HG03139 (cell line): ENCODE results near the gene TRIP12.
"Not testable (repeated sequence)": the region's sequence is repeated elsewhere in the genome, so short reads cannot be mapped to it uniquely, and the experiment has no call there.

Experiments
- ATAC-seq: cut with Tn5 transposase; IDR thresholded peaks from one replicate; pipeline ENCODE4 v1.9.1; 2021; ENCODE audit not compliant: unreplicated experiment

Gene TRIP12

GRCh38 chr2:229921892-229922448, at the start of gene TRIP12:
Gene TRIP12 (minus strand): TSS chr2:229922009. CDS start chr2:229880079, 41,930 bp downstream.
- ATAC-seq: peak; percentile 62

- no peak for ATAC-seq
These were observed 49.5 kb upstream of the TRIP12 start for GRCh38 chr2:229971298-229971790.

- ATAC-seq: no peak
These were observed 48.6 kb upstream of the TRIP12 start for GRCh38 chr2:229970406-229970805.

- no peak for ATAC-seq
These were observed 48.1 kb upstream of the TRIP12 start for GRCh38 chr2:229969921-229970320.

- not testable (repeated sequence) for ATAC-seq
These were observed 41.8 kb upstream of the TRIP12 start for GRCh38 chr2:229963596-229963995.

- no peak for ATAC-seq
These were observed 34.7 kb upstream of the TRIP12 start for GRCh38 chr2:229956491-229956890.

- ATAC-seq: no peak
These were observed 33.9 kb upstream of the TRIP12 start for GRCh38 chr2:229955663-229956062.

GRCh38 chr2:229952256-229952835, 30.5 kb upstream of the TRIP12 start:
- ATAC-seq: no peak

- no peak for ATAC-seq
These were observed 25.7 kb upstream of the TRIP12 start for GRCh38 chr2:229947544-229947943.

- no peak for ATAC-seq
These were observed 24.2 kb upstream of the TRIP12 start for GRCh38 chr2:229945975-229946374.

- no peak for ATAC-seq
These were observed 22.1 kb upstream of the TRIP12 start for GRCh38 chr2:229943770-229944449.

GRCh38 chr2:229943171-229943570, 21.4 kb upstream of the TRIP12 start:
- no peak for ATAC-seq

- ATAC-seq: no peak
These were observed 20.9 kb upstream of the TRIP12 start for GRCh38 chr2:229942671-229943070.

GRCh38 chr2:229937537-229937936, 15.7 kb upstream of the TRIP12 start:
- no peak for ATAC-seq

GRCh38 chr2:229931241-229931640, 9.4 kb upstream of the TRIP12 start:
- ATAC-seq: no peak

GRCh38 chr2:229930656-229931055, 8.8 kb upstream of the TRIP12 start:
- ATAC-seq: no peak

- no peak for ATAC-seq
These were observed 6.1 kb upstream of the TRIP12 start for GRCh38 chr2:229927817-229928321.

- ATAC-seq: no peak
These were observed 3.4 kb upstream of the TRIP12 start for GRCh38 chr2:229925201-229925600.

GRCh38 chr2:229924541-229924940, 2.7 kb upstream of the TRIP12 start:
- not testable (repeated sequence) for ATAC-seq

- peak; percentile 55 for ATAC-seq
These were observed 909 bp upstream of the TRIP12 start, which contains the start of gene FBXO36 for GRCh38 chr2:229922449-229923386. Gene FBXO36 (plus strand): TSS chr2:229922503. CDS start chr2:229922514, 11 bp downstream.
